NCI-H1092 treated with DMSO at 0.1 percent for 48 hours (cell line): ENCODE results near the gene IZUMO4.
"Not testable (repeated sequence)": the region's sequence is repeated elsewhere in the genome, so short reads cannot be mapped to it uniquely, and the experiment has no call there.

Source experiments
- DNase-seq: peaks from one replicate; lab custom pipeline; 2025; lab: John Stamatoyannopoulos, UW

Gene IZUMO4

GRCh38 chr19:2123682-2124387 is 27.1 kb downstream of the IZUMO4 start:
- no peak for DNase-seq

DNA sequence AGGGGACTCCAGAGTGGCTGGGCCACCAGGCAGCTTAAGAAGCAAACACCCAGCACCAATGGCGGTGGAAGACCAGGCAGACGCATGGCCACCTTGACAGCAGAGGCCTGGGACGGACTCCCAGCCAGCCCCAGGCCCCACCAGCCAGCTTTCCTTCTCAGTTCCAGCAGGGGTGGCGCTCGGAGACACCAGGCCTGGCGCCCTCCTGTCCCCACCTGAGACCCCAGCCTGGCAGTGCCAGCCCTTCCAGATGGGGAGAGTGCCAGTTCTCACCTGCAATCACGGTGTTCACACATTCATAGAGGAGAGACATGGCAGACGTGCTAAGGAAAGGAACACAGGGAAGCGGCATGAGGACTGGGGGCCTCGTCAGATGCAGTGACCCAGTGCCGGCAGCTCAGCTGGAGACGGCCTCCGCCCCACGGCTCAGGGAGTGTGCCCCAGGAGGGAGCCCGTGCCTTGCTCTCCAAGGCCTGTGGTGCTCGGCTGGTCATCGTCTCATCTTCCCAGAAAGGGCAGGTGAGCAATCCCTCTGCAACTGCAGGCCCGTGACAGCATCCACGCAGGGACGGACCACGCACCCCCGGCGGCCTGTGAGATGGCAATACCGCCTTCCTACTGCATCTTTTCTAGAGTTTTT is 30.3 kb downstream of the IZUMO4 start:
- no peak for DNase-seq

GRCh38 chr19:2127758-2128157 is 31.0 kb downstream of the IZUMO4 start:
- no peak for DNase-seq

GRCh38 chr19:2128252-2128651 is 31.5 kb downstream of the IZUMO4 start:
- DNase-seq, result not testable (repeated sequence)

DNA sequence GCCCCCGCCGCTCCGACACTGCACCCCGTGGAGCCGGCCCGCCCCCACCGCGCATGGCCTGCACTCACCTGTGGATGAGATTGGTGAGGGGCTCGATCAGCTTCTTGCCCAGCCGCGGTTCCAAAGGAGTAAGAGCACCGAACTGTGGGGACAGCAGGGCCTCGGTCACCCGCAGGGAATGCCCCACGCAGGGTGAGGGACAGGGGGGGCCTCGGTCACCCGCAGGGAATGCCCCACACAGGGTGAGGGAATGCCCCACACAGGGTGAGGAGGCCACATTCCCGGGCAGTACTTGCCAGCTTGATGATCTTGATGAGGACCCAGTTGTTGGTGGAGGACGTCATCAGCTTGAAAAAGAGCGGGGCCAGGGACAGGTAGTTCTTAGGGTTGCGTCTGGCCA is 32.3 kb downstream of the IZUMO4 start:
- no peak for DNase-seq

- no peak for DNase-seq
These were observed 32.8 kb downstream of the IZUMO4 start for GRCh38 chr19:2129486-2129885.

GRCh38 chr19:2129892-2130770 is 33.4 kb downstream of the IZUMO4 start:
- DNase-seq, result no peak

DNA sequence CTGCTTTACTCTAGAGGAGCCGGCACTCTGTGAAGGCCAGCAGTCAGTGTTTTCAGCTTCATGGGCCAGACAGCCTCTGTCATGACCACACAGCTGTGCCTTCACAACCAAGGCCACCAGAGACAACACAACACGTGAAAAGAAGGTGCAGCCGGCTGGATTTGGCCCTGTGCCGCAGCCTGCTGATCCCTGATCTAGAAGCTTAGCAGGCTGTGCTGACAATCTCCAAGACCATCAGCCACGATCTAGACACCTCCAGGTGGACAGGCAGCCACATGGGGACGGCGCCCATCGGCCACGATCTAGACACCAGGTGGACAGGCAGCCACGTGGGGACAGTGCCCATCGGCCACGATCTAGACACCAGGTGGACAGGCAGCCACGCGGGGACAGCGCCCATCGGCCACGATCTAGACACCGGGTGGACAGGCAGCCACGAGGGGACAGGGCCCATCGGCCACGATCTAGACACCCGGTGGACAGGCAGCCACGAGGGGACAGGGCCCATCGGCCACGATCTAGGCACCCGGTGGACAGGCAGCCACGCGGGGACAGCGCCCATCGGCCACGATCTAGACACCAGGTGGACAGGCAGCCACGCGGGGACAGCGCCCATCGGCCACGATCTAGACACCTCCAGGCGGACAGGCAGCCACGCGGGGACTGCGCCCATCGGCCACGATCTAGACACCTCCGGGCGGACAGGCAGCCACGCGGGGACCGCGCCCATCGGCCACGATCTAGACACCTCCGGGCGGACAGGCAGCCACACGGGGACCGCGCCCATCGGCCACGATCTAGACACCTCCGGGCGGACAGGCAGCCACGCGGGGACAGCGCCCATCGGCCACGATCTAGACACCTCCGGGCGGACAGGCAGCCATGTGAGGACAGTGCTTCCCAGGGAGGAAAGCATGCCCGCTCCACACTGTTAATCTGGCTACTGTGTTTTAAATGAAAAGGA is 34.6 kb downstream of the IZUMO4 start:
- not testable (repeated sequence) for DNase-seq

- DNase-seq, result no peak
These were observed 35.5 kb downstream of the IZUMO4 start for GRCh38 chr19:2132191-2132590.

GRCh38 chr19:2132731-2133490 is 36.2 kb downstream of the IZUMO4 start:
- no peak for DNase-seq

DNA sequence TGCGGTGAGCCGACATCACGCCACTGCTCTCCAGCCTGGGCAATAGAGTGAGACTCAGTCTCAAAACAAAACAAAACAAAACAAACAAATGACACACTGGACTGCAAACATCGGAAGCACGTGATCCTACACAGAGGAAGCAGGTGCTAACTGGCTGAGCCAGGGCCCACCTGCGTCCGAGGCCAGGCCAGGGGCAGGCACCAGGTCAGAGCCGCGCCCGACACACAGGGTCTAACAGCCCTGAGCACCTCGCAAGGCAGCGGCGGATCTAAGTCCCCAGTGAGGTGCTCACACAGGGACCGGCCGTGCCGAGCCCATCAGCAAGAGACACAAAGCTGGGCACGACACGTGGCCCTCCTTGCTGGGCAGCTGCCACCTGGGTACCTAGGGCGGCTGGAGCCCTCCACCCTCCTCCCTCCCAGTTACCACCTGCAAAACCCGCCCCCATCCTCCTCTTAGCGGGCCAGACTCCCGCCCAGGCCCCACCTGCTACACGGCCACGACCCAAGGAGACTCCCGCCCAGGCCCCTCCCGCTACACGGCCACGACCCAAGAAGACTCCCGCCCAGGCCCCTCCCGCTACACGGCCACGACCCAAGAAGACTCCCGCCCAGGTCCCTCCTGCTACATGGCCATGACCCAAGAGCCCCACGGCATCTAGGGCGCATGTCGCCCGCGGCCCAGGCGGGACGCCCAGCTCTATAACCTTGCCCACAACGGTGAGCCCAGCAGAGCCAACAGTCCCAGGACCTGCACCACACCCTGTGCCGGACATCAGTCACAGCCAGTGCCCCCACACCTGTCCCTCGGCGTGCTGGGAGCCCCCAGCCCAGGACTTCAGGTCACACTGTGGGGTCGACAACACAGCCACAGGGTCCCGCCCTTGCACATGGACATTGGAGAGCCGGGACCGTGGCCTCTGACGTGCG is 39.0 kb downstream of the IZUMO4 start:
- no peak for DNase-seq

- no peak for DNase-seq
These were observed 40.1 kb downstream of the IZUMO4 start for GRCh38 chr19:2136796-2137195.

DNA sequence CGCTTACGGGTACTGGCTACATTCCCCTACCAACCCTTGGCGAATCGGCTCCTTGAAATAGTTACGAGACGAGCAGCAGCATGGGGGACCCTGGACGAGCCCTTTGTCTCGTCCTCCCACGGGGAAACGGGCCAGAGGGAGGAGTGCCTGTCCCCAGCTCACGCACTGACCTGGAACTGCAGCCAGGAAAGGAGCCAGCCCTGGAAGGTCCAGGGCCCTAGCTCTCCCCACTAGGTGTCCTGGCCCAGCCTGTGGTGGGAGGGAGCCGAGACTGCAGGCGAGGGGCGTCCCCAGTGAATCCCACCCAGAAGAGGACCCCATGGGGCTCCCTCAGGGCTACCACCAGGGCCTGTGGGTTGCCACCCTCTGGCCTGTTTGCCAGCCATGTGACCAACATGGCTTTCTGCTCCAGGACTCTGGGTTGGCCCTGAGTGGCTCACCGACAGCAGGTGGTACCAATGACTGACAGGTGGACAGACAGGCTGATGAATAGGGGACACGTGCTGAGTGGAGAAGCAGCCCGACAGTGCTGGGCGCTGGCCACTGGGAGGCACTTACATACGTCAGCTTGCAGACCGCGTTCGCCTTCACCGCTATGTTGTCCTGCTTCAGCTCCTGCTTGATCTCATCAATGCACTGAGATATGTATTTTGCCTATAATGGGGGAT is 41.5 kb downstream of the IZUMO4 start:
- DNase-seq, result no peak

GRCh38 chr19:2139385-2140137 is 42.8 kb downstream of the IZUMO4 start:
- DNase-seq, result no peak

DNA sequence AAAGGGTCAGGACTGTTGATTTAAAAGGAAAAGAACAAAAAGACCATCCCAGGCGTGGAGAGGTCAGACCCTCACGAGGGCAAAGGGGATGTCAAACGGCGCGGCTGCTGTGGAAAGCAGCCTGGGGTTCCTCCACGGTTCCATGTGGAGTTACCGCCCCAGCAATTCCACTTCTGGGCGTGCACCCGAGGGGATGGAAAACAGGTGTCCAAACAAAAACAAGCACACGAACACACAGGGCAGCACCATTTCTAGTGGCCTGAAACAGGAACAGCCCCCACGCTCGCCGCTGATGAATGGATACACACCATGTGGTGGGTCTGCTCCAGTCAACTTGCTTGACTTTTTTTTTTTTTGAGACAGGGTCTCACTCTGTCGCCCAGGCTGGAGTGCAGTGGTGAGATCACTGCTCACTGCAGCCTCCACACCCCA is 43.4 kb downstream of the IZUMO4 start:
- DNase-seq, result no peak

DNA sequence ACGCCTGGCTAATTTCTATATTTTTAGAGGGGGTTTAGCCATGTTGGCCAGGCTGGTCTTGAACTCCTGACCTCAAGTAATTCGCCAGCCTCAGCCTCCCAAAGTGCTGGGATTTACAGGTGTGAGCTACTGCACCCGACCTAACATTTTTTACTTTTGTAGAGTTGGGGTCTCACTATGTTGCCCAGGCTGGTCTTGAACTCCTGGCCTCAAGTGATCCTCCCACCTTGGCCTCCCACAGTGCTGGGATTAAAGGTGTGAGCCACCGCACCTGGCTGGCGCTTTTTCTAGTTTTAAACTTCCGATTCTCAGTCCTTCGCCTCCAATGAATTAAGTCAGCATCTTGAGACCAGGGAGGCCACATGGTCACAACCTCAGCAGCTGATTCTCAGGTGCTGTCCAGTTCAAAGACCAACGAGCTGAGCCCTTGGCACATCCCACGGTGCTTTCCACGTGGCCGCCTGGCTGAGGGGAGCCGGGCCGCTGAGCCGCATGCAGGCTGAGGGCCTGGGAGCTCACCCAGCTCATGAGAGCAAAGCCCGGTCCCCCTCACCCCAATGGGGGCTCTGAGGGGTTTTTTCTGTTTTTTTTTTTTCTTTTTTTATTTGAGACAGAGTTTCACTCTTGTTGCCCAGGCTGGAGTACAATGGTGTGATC is 45.6 kb downstream of the IZUMO4 start:
- no peak for DNase-seq

- no peak for DNase-seq
These were observed 47.5 kb downstream of the IZUMO4 start for GRCh38 chr19:2144190-2144589.

GRCh38 chr19:2145831-2146241 is 49.1 kb downstream of the IZUMO4 start:
- DNase-seq, result no peak
